ENCODE measurements around the gene PRAMEF20. TPM values are rescaled to one million over a fixed set of nuclear protein-coding genes. Genes with fewer than 3 reads are reported as not detected.

The PRAMEF20 gene
- total RNA-seq, 1 donor from 2014 or later, result not detected

DNA sequence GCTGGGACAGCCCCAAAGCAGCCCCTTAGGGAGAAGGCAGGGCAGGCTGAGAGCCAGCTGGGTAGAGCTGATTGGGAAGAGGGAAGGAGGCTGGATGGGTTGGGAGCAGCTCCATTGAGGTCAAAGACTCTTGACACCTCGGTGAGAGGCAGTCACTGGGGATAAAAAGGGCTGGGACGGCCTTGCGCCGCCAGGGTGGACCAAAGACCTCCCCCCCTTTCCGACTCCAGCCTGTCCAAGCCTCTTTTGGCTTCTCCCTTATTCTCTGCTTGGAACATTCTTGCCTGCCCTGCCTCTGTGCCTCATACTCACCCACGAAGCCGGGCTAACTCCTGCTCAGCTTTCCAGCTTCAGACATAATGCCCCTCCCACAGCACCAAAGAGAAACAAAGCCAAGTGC lies 52.4 kb downstream of the PRAMEF20 start:
- DNase-seq (ENCODE audit: extremely low spot score in 2 of 2), result no peak
- H3K9me3 ChIP-seq, result no peaks in the 10 kb centered on the region
- no peaks in the 10 kb centered on the region for H3K27me3 ChIP-seq
- intact Hi-C loops (cut with DNase I), result no loop called here
- no peaks in the 10 kb centered on the region for H3K36me3 ChIP-seq
- H3K4me3 ChIP-seq, result no peak overlapping the region
- no peaks in the 10 kb centered on the region for H3K4me1 ChIP-seq
- H3K27ac ChIP-seq, result no peak overlapping the region
- no peak for TF ChIP-seq POLR2AphosphoS5 (IDR thresholded peaks at IDR 0.05; ENCODE audit: insufficient read depth in 1 of 2, low read depth in 1 of 2)
- TF ChIP-seq, protein P1, sequence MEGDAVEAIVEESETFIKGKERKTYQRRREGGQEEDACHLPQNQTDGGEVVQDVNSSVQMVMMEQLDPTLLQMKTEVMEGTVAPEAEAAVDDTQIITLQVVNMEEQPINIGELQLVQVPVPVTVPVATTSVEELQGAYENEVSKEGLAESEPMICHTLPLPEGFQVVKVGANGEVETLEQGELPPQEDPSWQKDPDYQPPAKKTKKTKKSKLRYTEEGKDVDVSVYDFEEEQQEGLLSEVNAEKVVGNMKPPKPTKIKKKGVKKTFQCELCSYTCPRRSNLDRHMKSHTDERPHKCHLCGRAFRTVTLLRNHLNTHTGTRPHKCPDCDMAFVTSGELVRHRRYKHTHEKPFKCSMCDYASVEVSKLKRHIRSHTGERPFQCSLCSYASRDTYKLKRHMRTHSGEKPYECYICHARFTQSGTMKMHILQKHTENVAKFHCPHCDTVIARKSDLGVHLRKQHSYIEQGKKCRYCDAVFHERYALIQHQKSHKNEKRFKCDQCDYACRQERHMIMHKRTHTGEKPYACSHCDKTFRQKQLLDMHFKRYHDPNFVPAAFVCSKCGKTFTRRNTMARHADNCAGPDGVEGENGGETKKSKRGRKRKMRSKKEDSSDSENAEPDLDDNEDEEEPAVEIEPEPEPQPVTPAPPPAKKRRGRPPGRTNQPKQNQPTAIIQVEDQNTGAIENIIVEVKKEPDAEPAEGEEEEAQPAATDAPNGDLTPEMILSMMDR (IDR thresholded peaks at IDR 0.05), result no peak
- no peak for TF ChIP-seq POLR2A (IDR thresholded peaks at IDR 0.05)

DNA sequence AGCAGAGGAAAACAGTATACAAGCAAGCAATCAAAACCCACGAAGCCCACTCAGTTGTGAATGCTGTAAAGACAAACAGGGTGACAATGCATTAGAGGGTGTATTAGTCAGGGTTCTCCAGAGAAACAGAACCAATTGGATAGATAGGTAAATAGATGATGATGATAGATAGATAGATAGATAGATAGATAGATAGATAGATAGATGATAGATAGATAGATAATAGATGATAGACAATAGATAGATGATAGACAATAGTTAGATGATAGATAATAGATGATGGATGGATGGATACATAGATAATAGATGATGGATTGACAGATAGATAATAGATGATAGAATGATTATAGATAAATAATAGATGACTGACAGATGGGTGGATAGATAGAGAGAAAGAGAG lies 55.3 kb downstream of the PRAMEF20 start:
- H3K4me1 ChIP-seq, result no peaks in the 10 kb centered on the region

DNA sequence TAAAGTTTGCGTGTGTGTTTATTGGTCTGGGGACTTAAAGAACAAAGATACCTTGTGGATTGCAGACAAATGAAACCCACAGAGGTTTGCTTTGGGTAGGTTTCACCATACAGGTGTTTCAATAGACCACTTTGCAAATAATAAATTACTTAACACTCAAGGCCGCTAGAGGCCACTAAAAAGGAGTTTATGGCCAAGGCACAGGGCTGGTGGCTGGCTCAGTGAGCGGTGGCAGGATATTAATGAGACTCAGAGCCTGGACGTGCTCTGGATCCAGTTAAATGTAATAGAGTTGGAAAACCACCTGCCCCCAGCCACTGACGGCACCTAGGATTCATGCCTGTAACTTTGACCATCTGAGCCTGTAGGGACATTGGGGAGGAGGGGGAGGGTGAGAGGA lies 59.1 kb downstream of the PRAMEF20 start:
- H3K27ac ChIP-seq, result no peak overlapping the region
- no peak overlapping the region for H3K4me3 ChIP-seq
- H3K4me1 ChIP-seq, result no peaks in the 10 kb centered on the region
- TF ChIP-seq, protein P1 (IDR thresholded peaks at IDR 0.05), result no peak
- TF ChIP-seq POLR2A (IDR thresholded peaks at IDR 0.05) (no peak), POLR2AphosphoS5 (IDR thresholded peaks at IDR 0.05; ENCODE audit: insufficient read depth in 1 of 2, low read depth in 1 of 2) (no peak)
- H3K36me3 ChIP-seq, result no peaks in the 10 kb centered on the region
- intact Hi-C loops (cut with DNase I), result no loop called here
- DNase-seq (ENCODE audit: extremely low spot score in 2 of 2), result no peak
- H3K9me3 ChIP-seq, result no peaks in the 10 kb centered on the region
- H3K27me3 ChIP-seq, result no peaks in the 10 kb centered on the region

More for the DNA sequence above, 55.3 kb downstream of the PRAMEF20 start:
- DNase-seq (ENCODE audit: extremely low spot score in 2 of 2), result no peak
- Histone ChIP-seq H3K27me3 (no peaks in the 10 kb centered on the region), H3K36me3 (no peaks in the 10 kb centered on the region), H3K27ac (no peak overlapping the region), H3K9me3 (no peaks in the 10 kb centered on the region), H3K4me3 (no peak overlapping the region)
- intact Hi-C loops (cut with DNase I), result no loop called here
- TF ChIP-seq POLR2AphosphoS5 (IDR thresholded peaks at IDR 0.05; ENCODE audit: insufficient read depth in 1 of 2, low read depth in 1 of 2) (no peak), POLR2A (IDR thresholded peaks at IDR 0.05) (no peak)
- TF ChIP-seq, protein P1 (IDR thresholded peaks at IDR 0.05), result no peak

Other genes starting within 250 kb of the PRAMEF20 start
- not detected for gene HNRNPCL4, start 244.8 kb upstream of the PRAMEF20 start, total RNA-seq
- gene PRAMEF9, start 238.6 kb upstream of the PRAMEF20 start, total RNA-seq, result not detected
- gene PRAMEF13, start 209.0 kb upstream of the PRAMEF20 start, total RNA-seq, result not detected
- not detected for gene PRAMEF18, start 184.3 kb upstream of the PRAMEF20 start, total RNA-seq
- gene PRAMEF5, start 156.3 kb upstream of the PRAMEF20 start, total RNA-seq, result not detected
- gene PRAMEF8, start 125.3 kb upstream of the PRAMEF20 start, total RNA-seq, result not detected
- gene PRAMEF33, start 106.9 kb upstream of the PRAMEF20 start, total RNA-seq, result not detected
- not detected for gene PRAMEF15, start 94.9 kb upstream of the PRAMEF20 start, total RNA-seq
- gene PRAMEF14, start 63.3 kb upstream of the PRAMEF20 start, total RNA-seq, result not detected
- not detected for gene PRAMEF19, start 38.5 kb upstream of the PRAMEF20 start, total RNA-seq
- not detected for gene PRAMEF17, start 20.8 kb upstream of the PRAMEF20 start, total RNA-seq
- 2.5 TPM for gene LRRC38, start 103.6 kb downstream of the PRAMEF20 start, total RNA-seq
- 43.7 TPM for gene PDPN, start 173.4 kb downstream of the PRAMEF20 start, total RNA-seq

All from vagina (tissue), 2 donors.